Gastroesophageal sphincter (tissue), 4 donors: Measurements from ENCODE around the gene GRAMD2B. TPM values are rescaled to one million over a fixed set of nuclear protein-coding genes. Genes with fewer than 3 reads are reported as not detected.
"Not testable (repeated sequence)": the region's sequence is repeated elsewhere in the genome, so short reads cannot be mapped to it uniquely, and the experiment has no call there.

ENCODE experiments used
- ATAC-seq: fragments of 150-250 bp; one replicate; pipeline ENCODE4 v1.9.1; 2016; ENCODE audit warnings: mild to moderate bottlenecking, moderate library complexity
- H3K27ac ChIP-seq, 4 donors: fragments of 200-600 bp; sonication (generic) in 3 of 4; 1 replicate in 3 of 4; 2 replicates in 1 of 4; pipeline ENCODE4 v1.5.1; 2016 to 2019
- H3K27me3 ChIP-seq: fragments of 200-600 bp; sonication (generic); one replicate; pipeline ENCODE4 v1.5.1; 2019
- H3K36me3 ChIP-seq, 2 donors: fragments of 200-600 bp; sonication (generic); one replicate each; pipeline ENCODE4 v1.5.1; 2019; ENCODE audit warnings: control low read depth in 1 of 2
- H3K4me1 ChIP-seq, 3 donors: fragments of 200-600 bp; sonication (generic); 1 replicate in 2 of 3; 2 replicates in 1 of 3; pipeline ENCODE4 v1.5.1; 2016 to 2019; ENCODE audit warnings: control low read depth in 2 of 3
- H3K4me3 ChIP-seq, 2 donors: fragments of 200-600 bp; sonication (generic); one replicate each; pipeline ENCODE4 v1.5.1; 2019; ENCODE audit warnings: mild to moderate bottlenecking in 1 of 2, moderate library complexity in 1 of 2
- H3K9me3 ChIP-seq, 3 donors: fragments of 200-600 bp; sonication (generic); one replicate each; pipeline ENCODE4 v1.5.1; 2017 to 2019; ENCODE audit warnings: control low read depth in 2 of 3
- CTCF ChIP-seq, 4 experiments: fragments of 200-600 bp in 2 of 4; fragments of 450-650 bp in 2 of 4; sonication (generic) in 1 of 4; IDR thresholded peaks; one replicate each; pipeline ENCODE4 v1.5.1; 2017 to 2019; ENCODE audit warnings: antibody characterized with exemption in 4 of 4, mild to moderate bottlenecking in 2 of 4, moderate library complexity in 2 of 4
- EP300 ChIP-seq: sonication (generic); formaldehyde crosslinking; IDR thresholded peaks from one replicate; pipeline ENCODE4 v1.6.1; 2017; ENCODE audit warnings: antibody characterized with exemption, mild to moderate bottlenecking
- POLR2A ChIP-seq, 2 donors: fragments of 450-650 bp; IDR thresholded peaks; one replicate each; pipeline ENCODE4 v1.6.1; 2017; ENCODE audit warnings: antibody characterized with exemption in 2 of 2, mild to moderate bottlenecking in 2 of 2, moderate library complexity in 1 of 2
- POLR2AphosphoS5 ChIP-seq: sonication (generic); formaldehyde crosslinking; IDR thresholded peaks from one replicate; pipeline ENCODE4 v1.6.1; 2017; ENCODE audit warnings: antibody characterized with exemption
- WGBS, 2 donors: methylation state at CpG; one replicate each; pipeline ENCODE4 v1.1.5; 2018; ENCODE audit warnings: low coverage in 1 of 2; 5-methylcytosine and 5-hydroxymethylcytosine counted together
- total RNA-seq, 4 donors: library from RNA; depleted of rRNA; stranded (reverse); fragments of >200 nt; gene quantifications; one replicate each; pipeline ENCODE4 v1.1.0, GENCODE V29; 2016

Gene GRAMD2B
- total RNA-seq, 4 donors from 2014 or later = 47.7 to 66.0 (median 53.2) TPM

GRCh38 chr5:126516852-126517251 is 93.6 kb downstream of the GRAMD2B start:
- no peak for ATAC-seq
- no peaks in the 10 kb centered on the region for H3K36me3 ChIP-seq
- H3K27ac ChIP-seq = no peak overlapping the region
- no peaks in the 10 kb centered on the region for H3K9me3 ChIP-seq
- H3K4me3 ChIP-seq = no peak overlapping the region
- TF ChIP-seq POLR2AphosphoS5 = no peak
- TF ChIP-seq EP300 = no peak
- no peak for TF ChIP-seq POLR2A (IDR thresholded peaks at IDR 0.05)
- TF ChIP-seq CTCF (IDR thresholded peaks at IDR 0.05) = no peak
- H3K4me1 ChIP-seq = peaks cover 6 to 27% (median 13%) of the 10 kb centered on the region in 3 donors
- no peaks in the 10 kb centered on the region for H3K27me3 ChIP-seq

- not testable (repeated sequence) for H3K27me3 ChIP-seq, H3K36me3 ChIP-seq, ATAC-seq, H3K4me3 ChIP-seq, H3K9me3 ChIP-seq
- peaks cover 6 to 31% (median 13%) of the 10 kb centered on the region in 3 donors for H3K4me1 ChIP-seq
- H3K27ac ChIP-seq = peak overlapping the region; percentile 27 to 81 (median 76)
- no CpG with 5 or more reads among the region's 4 CpGs for WGBS, 2 donors
Observed at GRCh38 chr5:126519223-126519622, 96.0 kb downstream of the GRAMD2B start.

- H3K4me1 ChIP-seq = peaks cover 6 to 38% (median 16%) of the 10 kb centered on the region in 3 donors
- H3K9me3 ChIP-seq = no peaks in the 10 kb centered on the region
- 38 to 42% methylated on average over 5 of the region's 6 CpGs for WGBS, 2 donors
- ATAC-seq = peak; percentile 72
- peak overlapping the region in 1 of 2 donors; percentile 16 for H3K4me3 ChIP-seq
- peak overlapping the region; percentile 72 to 82 (median 80) for H3K27ac ChIP-seq
- no peaks in the 10 kb centered on the region for H3K27me3 ChIP-seq
- peak; percentile 14 for TF ChIP-seq POLR2AphosphoS5
- TF ChIP-seq POLR2A (IDR thresholded peaks at IDR 0.05) = no peak
- no peaks in the 10 kb centered on the region for H3K36me3 ChIP-seq
Observed at GRCh38 chr5:126519637-126520592, 96.7 kb downstream of the GRAMD2B start.

GRCh38 chr5:126520593-126520953 is 97.4 kb downstream of the GRAMD2B start:
- no peak for ATAC-seq
- H3K9me3 ChIP-seq = no peaks in the 10 kb centered on the region
- no peaks in the 10 kb centered on the region for H3K27me3 ChIP-seq
- H3K27ac ChIP-seq = peak overlapping the region in 3 of 4 donors; percentile 72 to 81 (median 79)
- H3K36me3 ChIP-seq = no peaks in the 10 kb centered on the region
- TF ChIP-seq EP300 (no peak), CTCF (IDR thresholded peaks at IDR 0.05) (no peak)
- no peak overlapping the region for H3K4me3 ChIP-seq
- peaks cover 6 to 41% (median 16%) of the 10 kb centered on the region in 3 donors for H3K4me1 ChIP-seq

- Histone ChIP-seq H3K4me1 (peaks cover 6 to 45% (median 16%) of the 10 kb centered on the region in 3 donors), H3K36me3 (no peaks in the 10 kb centered on the region), H3K9me3 (no peaks in the 10 kb centered on the region), H3K4me3 (no peak overlapping the region), H3K27ac (peak overlapping the region in 2 of 4 donors; percentile 79 to 81), H3K27me3 (no peaks in the 10 kb centered on the region)
- TF ChIP-seq POLR2A (IDR thresholded peaks at IDR 0.05) (no peak), POLR2AphosphoS5 (no peak), EP300 (no peak), CTCF (IDR thresholded peaks at IDR 0.05) (no peak)
- ATAC-seq = no peak
Observed at GRCh38 chr5:126521130-126521529, 97.9 kb downstream of the GRAMD2B start.

- 70 to 78% methylated on average over 7 of the region's 8 CpGs for WGBS, 2 donors
- no peaks in the 10 kb centered on the region for H3K27me3 ChIP-seq
- H3K4me1 ChIP-seq = peaks cover 6 to 42% (median 16%) of the 10 kb centered on the region in 3 donors
- no peak overlapping the region for H3K4me3 ChIP-seq
- TF ChIP-seq EP300 = no peak
- TF ChIP-seq POLR2AphosphoS5 = no peak
- TF ChIP-seq CTCF (IDR thresholded peaks at IDR 0.05) = no peak
- no peak for TF ChIP-seq POLR2A (IDR thresholded peaks at IDR 0.05)
- H3K27ac ChIP-seq = peak overlapping the region in 3 of 4 donors; percentile 4 to 61 (median 27)
- H3K9me3 ChIP-seq = no peaks in the 10 kb centered on the region
- no peaks in the 10 kb centered on the region for H3K36me3 ChIP-seq
- ATAC-seq = no peak
Observed at GRCh38 chr5:126523818-126524510, 100.8 kb downstream of the GRAMD2B start.
